Lower leg skin (tissue), 3 donors: Measurements from ENCODE around the gene UBN1.

Experiments used
- POLR2A ChIP-seq, 2 donors: fragments of 450-650 bp; IDR thresholded peaks; one replicate each; pipeline ENCODE4 v1.6.1; 2016 to 2017; ENCODE audit warnings: antibody characterized with exemption in 2 of 2, mild to moderate bottlenecking in 1 of 2, moderate library complexity in 1 of 2
- TF ChIP-seq, protein P1 (sequence below), 3 donors: fragments of 450-650 bp; IDR thresholded peaks; one replicate each; pipeline ENCODE4 v1.5.1; 2016; ENCODE audit warnings: antibody characterized with exemption in 3 of 3, mild to moderate bottlenecking in 3 of 3, moderate library complexity in 2 of 3

DNA sequence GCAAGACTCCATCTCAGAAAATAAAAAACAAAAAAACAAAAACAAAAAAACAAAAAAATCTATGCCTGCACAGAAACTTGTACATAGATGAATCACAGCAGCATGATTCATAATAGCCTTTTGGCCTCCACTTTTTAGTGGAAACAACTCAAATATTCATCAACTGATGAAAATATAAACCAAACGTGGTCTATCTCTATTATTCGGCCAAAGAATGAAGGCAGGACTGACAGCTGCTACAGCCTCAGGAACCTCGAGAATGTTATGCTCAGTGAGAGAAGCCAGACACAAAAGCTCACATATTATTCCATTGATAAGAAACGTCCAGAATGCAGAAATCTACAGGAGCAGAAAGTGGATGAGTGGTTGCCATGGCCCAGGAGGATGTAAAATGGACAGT lies 69.8 kb downstream of the UBN1 start:
- TF ChIP-seq, protein P1, sequence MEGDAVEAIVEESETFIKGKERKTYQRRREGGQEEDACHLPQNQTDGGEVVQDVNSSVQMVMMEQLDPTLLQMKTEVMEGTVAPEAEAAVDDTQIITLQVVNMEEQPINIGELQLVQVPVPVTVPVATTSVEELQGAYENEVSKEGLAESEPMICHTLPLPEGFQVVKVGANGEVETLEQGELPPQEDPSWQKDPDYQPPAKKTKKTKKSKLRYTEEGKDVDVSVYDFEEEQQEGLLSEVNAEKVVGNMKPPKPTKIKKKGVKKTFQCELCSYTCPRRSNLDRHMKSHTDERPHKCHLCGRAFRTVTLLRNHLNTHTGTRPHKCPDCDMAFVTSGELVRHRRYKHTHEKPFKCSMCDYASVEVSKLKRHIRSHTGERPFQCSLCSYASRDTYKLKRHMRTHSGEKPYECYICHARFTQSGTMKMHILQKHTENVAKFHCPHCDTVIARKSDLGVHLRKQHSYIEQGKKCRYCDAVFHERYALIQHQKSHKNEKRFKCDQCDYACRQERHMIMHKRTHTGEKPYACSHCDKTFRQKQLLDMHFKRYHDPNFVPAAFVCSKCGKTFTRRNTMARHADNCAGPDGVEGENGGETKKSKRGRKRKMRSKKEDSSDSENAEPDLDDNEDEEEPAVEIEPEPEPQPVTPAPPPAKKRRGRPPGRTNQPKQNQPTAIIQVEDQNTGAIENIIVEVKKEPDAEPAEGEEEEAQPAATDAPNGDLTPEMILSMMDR (IDR thresholded peaks at IDR 0.05) = no peak
- no peak for TF ChIP-seq POLR2A (IDR thresholded peaks at IDR 0.05)
